Colonic mucosa (tissue), 4 donors: ENCODE results near the gene RAPGEF5. TPM values are rescaled to one million over a fixed set of nuclear protein-coding genes. Genes with fewer than 3 reads are reported as not detected.

ENCODE experiments used
- DNase-seq: peaks from one replicate; pipeline ENCODE4 v3.0.0-alpha.2; 2020
- H3K27ac ChIP-seq: fragments of 200-600 bp; one replicate; pipeline ENCODE4 v1.8.0; 2021
- H3K27me3 ChIP-seq: fragments of 200-600 bp; one replicate; pipeline ENCODE4 v1.8.0; 2021
- H3K36me3 ChIP-seq: fragments of 200-600 bp; one replicate; pipeline ENCODE4 v1.8.0; 2021
- H3K4me1 ChIP-seq: fragments of 200-600 bp; one replicate; pipeline ENCODE4 v1.8.0; 2021; ENCODE audit warnings: mild to moderate bottlenecking
- H3K4me3 ChIP-seq: fragments of 200-600 bp; one replicate; pipeline ENCODE4 v1.8.0; 2021
- H3K9ac ChIP-seq, 2 donors: one replicate each; pipeline ENCODE4 v1.7.0; 2013; ENCODE audit warnings: control low read depth in 2 of 2, low read depth in 2 of 2, low read length in 2 of 2
- H3K9me3 ChIP-seq: fragments of 200-600 bp; one replicate; pipeline ENCODE4 v1.8.0; 2021
- CTCF ChIP-seq: fragments of 200-600 bp; IDR thresholded peaks from one replicate; pipeline ENCODE4 v1.8.0; 2022; ENCODE audit warnings: antibody characterized with exemption, mild to moderate bottlenecking
- intact Hi-C: fragments of 100-400 bp; cut with DNase I; formaldehyde crosslinking; loops from one replicate; pipeline ENCODE4 v1.14.1; 2022
- total RNA-seq, 2 donors: library from RNA; stranded (reverse); fragmentation: NEBNext Ultra II Directional in 1 of 2; extraction: Animal tissue kit (Norgen Biotek cat#: 25700) in 1 of 2; gene quantifications; one replicate each; pipeline ENCODE4 v1.2.1, GENCODE V29; 2021
- donor health status: healthy.
- donor health status: DM: no; HTN: no; CAD: no.
- donor health status: DM: no; HTN: no; CAD: no.

Gene RAPGEF5
- total RNA-seq, 2 donors from 2014 or later: 39.9 to 42.2 TPM

GRCh38 chr7:22331704-22332103, 25.2 kb downstream of the RAPGEF5 start:
- no peak for TF ChIP-seq CTCF
- DNase-seq: no peak
- H3K9ac ChIP-seq: no peak overlapping the region
- H3K27ac ChIP-seq: peak overlapping the region; percentile 58
- intact Hi-C loops: no loop called here
- H3K36me3 ChIP-seq: no peaks in the 10 kb centered on the region
- H3K27me3 ChIP-seq: no peaks in the 10 kb centered on the region
- H3K9me3 ChIP-seq: no peaks in the 10 kb centered on the region
- no peak overlapping the region for H3K4me3 ChIP-seq
- H3K4me1 ChIP-seq: peaks cover 10% of the 10 kb centered on the region

- DNase-seq: no peak
- Histone ChIP-seq H3K9ac (no peak overlapping the region), H3K27me3 (no peaks in the 10 kb centered on the region), H3K27ac (peak overlapping the region; percentile 70), H3K9me3 (no peaks in the 10 kb centered on the region), H3K36me3 (no peaks in the 10 kb centered on the region), H3K4me1 (peaks cover 10% of the 10 kb centered on the region), H3K4me3 (no peak overlapping the region)
- TF ChIP-seq CTCF: no peak
- intact Hi-C loops: no loop called here
Observed at GRCh38 chr7:22330903-22331302, 26.1 kb downstream of the RAPGEF5 start.

- no peak for TF ChIP-seq CTCF
- peak overlapping the region; percentile 16 to 27 for H3K9ac ChIP-seq
- no peak overlapping the region for H3K4me3 ChIP-seq
- H3K36me3 ChIP-seq: no peaks in the 10 kb centered on the region
- H3K27me3 ChIP-seq: no peaks in the 10 kb centered on the region
- intact Hi-C loops: no loop called here
- H3K9me3 ChIP-seq: no peaks in the 10 kb centered on the region
- DNase-seq: peak; percentile 67
- peaks cover 10% of the 10 kb centered on the region for H3K4me1 ChIP-seq
- peak overlapping the region; percentile 70 for H3K27ac ChIP-seq
Observed at GRCh38 chr7:22329816-22330524, 27.0 kb downstream of the RAPGEF5 start.

GRCh38 chr7:22326181-22326580, 30.8 kb downstream of the RAPGEF5 start:
- intact Hi-C loops: no loop called here
- Histone ChIP-seq H3K27ac (peak overlapping the region; percentile 19), H3K9ac (no peak overlapping the region), H3K36me3 (no peaks in the 10 kb centered on the region), H3K4me3 (no peak overlapping the region), H3K27me3 (no peaks in the 10 kb centered on the region), H3K4me1 (peaks cover 14% of the 10 kb centered on the region), H3K9me3 (no peaks in the 10 kb centered on the region)
- no peak for TF ChIP-seq CTCF
- no peak for DNase-seq

- no peaks in the 10 kb centered on the region for H3K27me3 ChIP-seq
- no peak for TF ChIP-seq CTCF
- no peak for DNase-seq
- H3K4me3 ChIP-seq: no peak overlapping the region
- H3K27ac ChIP-seq: peak overlapping the region; percentile 19
- intact Hi-C loops: no loop called here
- H3K36me3 ChIP-seq: no peaks in the 10 kb centered on the region
- peaks cover 10% of the 10 kb centered on the region for H3K4me1 ChIP-seq
- no peaks in the 10 kb centered on the region for H3K9me3 ChIP-seq
- no peak overlapping the region for H3K9ac ChIP-seq
Observed at GRCh38 chr7:22325671-22326070, 31.3 kb downstream of the RAPGEF5 start.
